SK-N-SH (cell line): ENCODE results near the gene TMA16. TPM values are rescaled to one million over a fixed set of nuclear protein-coding genes. Genes with fewer than 3 reads are reported as not detected.

ENCODE experiments used
- CTCF ChIA-PET: fragments of 300-600, 350-600 bp; formaldehyde crosslinking; extraction: SDS; loops from one replicate; lab custom pipeline; 2021; lab: Yijun Ruan, JAX
- POLR2A ChIA-PET: fragments of 350-600 bp; sonication (Branson Sonifier 250); formaldehyde crosslinking; extraction: SDS; loops from one replicate; lab custom pipeline; 2020; ENCODE audit warnings: antibody characterized with exemption, inconsistent platforms; lab: Yijun Ruan, JAX
- DNase-seq: peaks from one replicate; pipeline ENCODE4 v3.0.0; 2012
- H2AFZ ChIP-seq: fragments of 200-600 bp; sonication (generic); 2 replicates; pipeline ENCODE4 v1.8.1; 2016; ENCODE audit warnings: antibody characterized with exemption, mild to moderate bottlenecking, low read depth
- H3F3A ChIP-seq: fragments of 200-600 bp; sonication (generic); replicated peaks from 2 replicates; pipeline ENCODE3; 2016; ENCODE audit warnings: antibody characterized with exemption, mild to moderate bottlenecking; ENCODE audit not compliant: insufficient read depth
- H3K27ac ChIP-seq, 2 experiments: fragments of 200-500 bp in 1 of 2; fragments of 200-600 bp in 1 of 2; sonication (Bioruptor generic) in 1 of 2; sonication (generic), shearing (Covaris generic) in 1 of 2; 2 replicates each; pipeline versions ENCODE4 v1.5.1 to v1.6.1; 2014 to 2016; ENCODE audit warnings: low read depth in 2 of 2, inconsistent platforms in 1 of 2, low read length in 1 of 2, mild to moderate bottlenecking in 1 of 2, mixed read lengths in 1 of 2
- H3K27me3 ChIP-seq: fragments of 200-600 bp; sonication (generic), shearing (Covaris generic); 2 replicates; pipeline ENCODE4 v1.6.1; 2016; ENCODE audit warnings: mixed run types; ENCODE audit not compliant: insufficient read depth
- H3K36me3 ChIP-seq, 2 experiments: fragments of 200-500 bp in 1 of 2; fragments of 200-600 bp in 1 of 2; sonication (Bioruptor generic) in 1 of 2; sonication (generic) in 1 of 2; replicated peaks in 1 of 2; 2 replicates each; pipeline versions ENCODE3 to v1.5.1; 2014 to 2016; ENCODE audit warnings: low read length in 1 of 2, mild to moderate bottlenecking in 1 of 2; ENCODE audit not compliant: insufficient read depth in 2 of 2, control insufficient read depth in 1 of 2
- H3K4me1 ChIP-seq, 2 experiments: fragments of 200-500 bp in 1 of 2; fragments of 200-600 bp in 1 of 2; sonication (Bioruptor generic) in 1 of 2; sonication (generic), shearing (Covaris generic) in 1 of 2; 2 replicates each; pipeline versions ENCODE4 v1.5.1 to v1.6.1; 2014 to 2016; ENCODE audit warnings: low read depth in 1 of 2, low read length in 1 of 2, mixed run types in 1 of 2; ENCODE audit not compliant: insufficient read depth in 2 of 2, control insufficient read depth in 1 of 2
- H3K4me2 ChIP-seq: fragments of 200-600 bp; sonication (generic), shearing (Covaris generic); 2 replicates; pipeline ENCODE4 v1.6.1; 2017; ENCODE audit warnings: mixed run types
- H3K4me3 ChIP-seq, 2 experiments: fragments of 200-500 bp in 1 of 2; fragments of 200-600 bp in 1 of 2; sonication (Bioruptor generic) in 1 of 2; sonication (generic), shearing (Covaris generic) in 1 of 2; 2 replicates each; pipeline versions ENCODE4 v1.5.1 to v1.8.1; 2014 to 2016; ENCODE audit warnings: low read depth in 2 of 2, inconsistent platforms in 1 of 2, low read length in 1 of 2, mild to moderate bottlenecking in 1 of 2, mixed read lengths in 1 of 2, moderate library complexity in 1 of 2
- H3K79me2 ChIP-seq: fragments of 200-600 bp; sonication (generic); 2 replicates; pipeline ENCODE4 v1.8.1; 2017; ENCODE audit warnings: mild to moderate bottlenecking; ENCODE audit not compliant: insufficient read depth
- H3K9ac ChIP-seq: fragments of 200-600 bp; sonication (generic); 2 replicates; pipeline ENCODE4 v1.6.1; 2017; ENCODE audit warnings: mixed run types
- H3K9me2 ChIP-seq: fragments of 200-600 bp; sonication (generic); 2 replicates; pipeline ENCODE4 v1.6.1; 2017; ENCODE audit warnings: mixed run types
- H3K9me3 ChIP-seq: fragments of 200-600 bp; sonication (generic); 2 replicates; pipeline ENCODE4 v1.6.1; 2017; ENCODE audit warnings: mixed run types, mild to moderate bottlenecking, moderate library complexity
- H4K20me1 ChIP-seq: fragments of 200-600 bp; sonication (generic); 2 replicates; pipeline ENCODE4 v1.6.1; 2017; ENCODE audit warnings: mild to moderate bottlenecking, mixed run types; ENCODE audit not compliant: insufficient read depth
- ELF1 ChIP-seq: IDR thresholded peaks from 2 replicates; pipeline ENCODE4 v1.4.0; 2012
- FOSL2 ChIP-seq: IDR thresholded peaks from 2 replicates; pipeline ENCODE4 v1.4.0; 2012; ENCODE audit warnings: low read depth, mild to moderate bottlenecking, moderate library complexity, borderline replicate concordance
- FOXJ3 ChIP-seq: sonication (generic); formaldehyde crosslinking; IDR thresholded peaks from 2 replicates; pipeline ENCODE4 v1.5.1; 2020; ENCODE audit warnings: mild to moderate bottlenecking, missing genetic modification reagents
- FOXM1 ChIP-seq: IDR thresholded peaks from 2 replicates; pipeline ENCODE4 v1.4.0; 2012; ENCODE audit warnings: low read depth, mild to moderate bottlenecking
- NFIC ChIP-seq: IDR thresholded peaks from 2 replicates; pipeline ENCODE4 v1.4.0; 2012; ENCODE audit warnings: borderline replicate concordance
- NRF1 ChIP-seq: IDR thresholded peaks from 2 replicates; pipeline ENCODE4 v1.6.1; 2012; ENCODE audit warnings: low read depth, mild to moderate bottlenecking, low read length
- PBX3 ChIP-seq: IDR thresholded peaks from 2 replicates; pipeline ENCODE4; 2012
- RAD21 ChIP-seq: IDR thresholded peaks from 2 replicates; pipeline ENCODE4 v1.6.1; 2012; ENCODE audit warnings: mild to moderate bottlenecking, low read length
- RXRA ChIP-seq: IDR thresholded peaks from 2 replicates; pipeline ENCODE4 v1.4.0; 2012; ENCODE audit warnings: low read depth, mild to moderate bottlenecking, borderline replicate concordance
- SMC3 ChIP-seq: IDR thresholded peaks from 2 replicates; pipeline ENCODE4 v1.6.1; 2012; ENCODE audit warnings: low read depth, low read length, improper control_type of control experiment
- TAF1 ChIP-seq: IDR thresholded peaks from 2 replicates; pipeline ENCODE4 v1.6.1; 2012; ENCODE audit warnings: low read depth, mild to moderate bottlenecking, low read length, moderate library complexity, borderline replicate concordance
- TEAD4 ChIP-seq: IDR thresholded peaks from 2 replicates; pipeline ENCODE4 v1.4.0; 2012; ENCODE audit warnings: mild to moderate bottlenecking, borderline replicate concordance; ENCODE audit not compliant: insufficient read depth
- USF1 ChIP-seq: IDR thresholded peaks from 2 replicates; pipeline ENCODE4 v1.4.0; 2012; ENCODE audit warnings: low read depth, borderline replicate concordance
- ZBTB33 ChIP-seq: IDR thresholded peaks from 2 replicates; pipeline ENCODE4 v1.4.0; 2012; ENCODE audit warnings: low read depth, borderline replicate concordance
- WGBS: methylation state at CpG from one replicate; pipeline ENCODE4 v1.1.6; 2017; ENCODE audit warnings: low lambda C conversion rate; 5-methylcytosine and 5-hydroxymethylcytosine counted together
- polyA plus RNA-seq, 3 experiments: library from polyadenylated mRNA; depleted of rRNA; stranded (reverse); fragments of >200 nt; gene quantifications; 2 replicates each; pipeline ENCODE4 v1.2.3, GENCODE V29; 2012
- TF ChIP-seq, protein P1 (sequence below): IDR thresholded peaks from 2 replicates; pipeline ENCODE4 v1.6.1; 2012; ENCODE audit warnings: mild to moderate bottlenecking, low read depth, low read length, moderate library complexity
- TF ChIP-seq, protein P2 (sequence below): IDR thresholded peaks from 2 replicates; pipeline ENCODE4 v1.4.0; 2012; ENCODE audit warnings: low read depth

The TMA16 gene
- polyA plus RNA-seq, 1 of the 3 experiments (the other 2 are of a cell fraction), result 10.0 TPM

- WGBS, result 96% methylated on average over 2 of the region's 2 CpGs
- H3F3A ChIP-seq, result no peaks in the 10 kb centered on the region
- no peak overlapping the region for H2AFZ ChIP-seq
- CTCF ChIA-PET, result interaction anchor here (0.7 kb wide), 1 partner anchor 21 kb away, joined by 3 read pairs; no protein-coding TSS in a partner anchor
- H3K4me1 ChIP-seq, result no peaks in the 10 kb centered on the region
- no peak for DNase-seq
- H3K36me3 ChIP-seq, result peaks cover 84 to 91% of the 10 kb centered on the region in 2 experiments
- POLR2A ChIA-PET, result no interaction called here
- no peaks in the 10 kb centered on the region for H3K9me3 ChIP-seq
- no peaks in the 10 kb centered on the region for H3K9me2 ChIP-seq
- no peaks in the 10 kb centered on the region for H4K20me1 ChIP-seq
- H3K27me3 ChIP-seq, result no peaks in the 10 kb centered on the region
- H3K79me2 ChIP-seq, result no peaks in the 10 kb centered on the region
- no peak overlapping the region for H3K27ac ChIP-seq
- no peak overlapping the region for H3K9ac ChIP-seq
- TF ChIP-seq RAD21 (no peak), SMC3 (no peak), ZBTB33 (no peak), ELF1 (no peak), FOSL2 (no peak), FOXJ3 (CRISPR knock-in tag) (no peak), FOXM1 (no peak), PBX3 (no peak), TAF1 (no peak), NRF1 (no peak), NFIC (no peak)
- no peak overlapping the region for H3K4me2 ChIP-seq
- no peak overlapping the region for H3K4me3 ChIP-seq
Observed at GRCh38 chr4:163527172-163527571, 32.7 kb downstream of the TMA16 start.

GRCh38 chr4:163528653-163529052, 34.2 kb downstream of the TMA16 start:
- Histone ChIP-seq H3K9ac (no peak overlapping the region), H3K27ac (no peak overlapping the region), H3K27me3 (no peaks in the 10 kb centered on the region), H3K9me2 (no peaks in the 10 kb centered on the region), H3K79me2 (no peaks in the 10 kb centered on the region), H2AFZ (no peak overlapping the region), H3K4me3 (no peak overlapping the region), H3F3A (no peaks in the 10 kb centered on the region), H3K9me3 (no peaks in the 10 kb centered on the region), H3K4me1 (no peaks in the 10 kb centered on the region), H4K20me1 (no peaks in the 10 kb centered on the region), H3K4me2 (no peak overlapping the region), H3K36me3 (peaks cover 77 to 91% of the 10 kb centered on the region in 2 experiments)
- CTCF ChIA-PET, result interaction anchor here (0.9 to 6.2 kb wide), 2 partner anchors 21 to 43 kb away, joined by 3 to 40 read pairs; no protein-coding TSS in a partner anchor
- no peak for DNase-seq
- WGBS, result 100% methylated on average over 4 of the region's 4 CpGs
- POLR2A ChIA-PET, result no interaction called here
- TF ChIP-seq PBX3, result no peak
- TF ChIP-seq TEAD4, result no peak
- TF ChIP-seq, protein P1, sequence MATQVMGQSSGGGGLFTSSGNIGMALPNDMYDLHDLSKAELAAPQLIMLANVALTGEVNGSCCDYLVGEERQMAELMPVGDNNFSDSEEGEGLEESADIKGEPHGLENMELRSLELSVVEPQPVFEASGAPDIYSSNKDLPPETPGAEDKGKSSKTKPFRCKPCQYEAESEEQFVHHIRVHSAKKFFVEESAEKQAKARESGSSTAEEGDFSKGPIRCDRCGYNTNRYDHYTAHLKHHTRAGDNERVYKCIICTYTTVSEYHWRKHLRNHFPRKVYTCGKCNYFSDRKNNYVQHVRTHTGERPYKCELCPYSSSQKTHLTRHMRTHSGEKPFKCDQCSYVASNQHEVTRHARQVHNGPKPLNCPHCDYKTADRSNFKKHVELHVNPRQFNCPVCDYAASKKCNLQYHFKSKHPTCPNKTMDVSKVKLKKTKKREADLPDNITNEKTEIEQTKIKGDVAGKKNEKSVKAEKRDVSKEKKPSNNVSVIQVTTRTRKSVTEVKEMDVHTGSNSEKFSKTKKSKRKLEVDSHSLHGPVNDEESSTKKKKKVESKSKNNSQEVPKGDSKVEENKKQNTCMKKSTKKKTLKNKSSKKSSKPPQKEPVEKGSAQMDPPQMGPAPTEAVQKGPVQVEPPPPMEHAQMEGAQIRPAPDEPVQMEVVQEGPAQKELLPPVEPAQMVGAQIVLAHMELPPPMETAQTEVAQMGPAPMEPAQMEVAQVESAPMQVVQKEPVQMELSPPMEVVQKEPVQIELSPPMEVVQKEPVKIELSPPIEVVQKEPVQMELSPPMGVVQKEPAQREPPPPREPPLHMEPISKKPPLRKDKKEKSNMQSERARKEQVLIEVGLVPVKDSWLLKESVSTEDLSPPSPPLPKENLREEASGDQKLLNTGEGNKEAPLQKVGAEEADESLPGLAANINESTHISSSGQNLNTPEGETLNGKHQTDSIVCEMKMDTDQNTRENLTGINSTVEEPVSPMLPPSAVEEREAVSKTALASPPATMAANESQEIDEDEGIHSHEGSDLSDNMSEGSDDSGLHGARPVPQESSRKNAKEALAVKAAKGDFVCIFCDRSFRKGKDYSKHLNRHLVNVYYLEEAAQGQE, result no peak
- TF ChIP-seq, protein P2, sequence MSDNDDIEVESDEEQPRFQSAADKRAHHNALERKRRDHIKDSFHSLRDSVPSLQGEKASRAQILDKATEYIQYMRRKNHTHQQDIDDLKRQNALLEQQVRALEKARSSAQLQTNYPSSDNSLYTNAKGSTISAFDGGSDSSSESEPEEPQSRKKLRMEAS, result no peak
- no peak for TF ChIP-seq ZBTB33
- TF ChIP-seq USF1, result no peak
- no peak for TF ChIP-seq ELF1
- no peak for TF ChIP-seq RXRA
